ENCODE results near the gene EMID1.

Gene EMID1

DNA sequence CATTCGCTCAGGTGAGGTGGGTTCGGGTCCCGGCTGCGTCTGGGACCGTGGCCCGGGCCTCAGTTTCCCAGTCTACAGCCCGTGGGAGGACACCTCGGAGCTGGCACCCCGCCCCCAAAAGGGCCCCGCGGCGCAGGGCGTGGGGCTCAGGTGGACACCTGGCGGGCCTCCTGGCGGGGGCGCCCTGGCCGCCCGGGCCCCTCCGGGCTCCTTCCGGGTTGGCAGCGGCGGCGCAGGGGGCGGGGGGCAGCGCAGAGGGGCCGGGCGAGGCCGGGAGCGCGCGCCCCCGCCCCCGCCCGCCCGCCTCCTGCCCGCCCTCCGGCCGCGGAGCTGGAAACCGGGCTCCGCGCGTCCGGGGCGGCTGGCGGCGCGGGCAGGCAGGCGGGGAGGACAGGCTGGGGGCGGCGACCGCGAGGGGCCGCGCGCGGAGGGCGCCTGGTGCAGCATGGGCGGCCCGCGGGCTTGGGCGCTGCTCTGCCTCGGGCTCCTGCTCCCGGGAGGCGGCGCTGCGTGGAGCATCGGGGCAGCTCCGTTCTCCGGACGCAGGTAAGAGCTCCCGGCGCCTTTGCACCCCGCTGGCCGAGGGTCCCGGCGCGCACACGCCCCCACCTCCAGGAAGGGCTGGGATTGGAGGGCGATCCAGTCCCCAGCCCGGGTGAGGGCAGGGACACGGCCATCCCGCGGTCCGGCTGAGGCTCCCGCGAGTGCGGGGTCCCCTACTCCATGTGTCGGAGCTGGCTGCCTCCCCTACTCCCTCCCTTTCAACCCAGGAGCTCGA, at the start of gene EMID1:
Gene EMID1 (plus strand): TSS at position 303 of the 778 bp plus-strand sequence. CDS start 143 bp downstream, at position 446.
- DNase-seq (ENCODE audit: low spot score) = no peak

GRCh38 chr22:29155966-29156365, 49.7 kb upstream of the EMID1 start:
- DNase-seq (ENCODE audit: low spot score) = no peak

- no peak for DNase-seq (ENCODE audit: low spot score)
Observed at GRCh38 chr22:29156507-29156906, 49.2 kb upstream of the EMID1 start.

DNA sequence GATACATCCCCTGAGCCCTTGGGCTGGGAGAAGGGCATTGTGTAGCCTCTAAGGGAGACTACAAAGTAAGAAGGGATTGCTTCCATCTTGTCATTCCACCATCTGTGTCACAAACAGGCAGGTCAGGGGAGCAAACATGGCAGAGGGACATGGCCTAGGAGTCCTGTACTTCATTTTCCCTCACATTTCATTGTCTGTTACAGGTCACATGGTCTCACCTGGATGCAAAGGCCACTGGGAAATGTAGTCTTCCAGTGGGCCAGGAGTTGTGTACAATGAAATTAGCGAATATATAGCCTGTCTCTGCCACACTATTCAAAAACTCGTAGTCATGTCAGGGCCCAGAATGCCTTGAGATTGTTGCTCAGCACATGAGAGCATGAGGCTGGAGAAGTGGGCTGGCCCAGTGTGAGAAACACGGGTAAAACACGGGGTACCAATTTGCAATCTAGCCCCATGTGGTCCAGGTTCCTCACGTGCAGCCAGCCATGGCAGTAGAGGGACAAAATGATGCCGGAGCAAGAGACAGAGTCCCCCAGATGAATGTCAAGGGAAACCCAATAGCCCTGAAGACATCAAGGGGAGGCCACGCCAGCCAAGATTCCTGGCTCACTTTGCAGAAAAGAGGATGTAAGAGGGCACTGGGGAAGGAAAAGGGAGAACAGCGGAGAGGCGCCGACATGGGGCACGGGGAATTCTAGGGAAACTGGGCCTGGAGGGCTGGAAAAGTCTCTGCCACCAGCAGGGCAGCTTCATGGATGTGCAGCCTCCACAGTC, 47.7 kb upstream of the EMID1 start:
- no peak for DNase-seq (ENCODE audit: low spot score)

DNA sequence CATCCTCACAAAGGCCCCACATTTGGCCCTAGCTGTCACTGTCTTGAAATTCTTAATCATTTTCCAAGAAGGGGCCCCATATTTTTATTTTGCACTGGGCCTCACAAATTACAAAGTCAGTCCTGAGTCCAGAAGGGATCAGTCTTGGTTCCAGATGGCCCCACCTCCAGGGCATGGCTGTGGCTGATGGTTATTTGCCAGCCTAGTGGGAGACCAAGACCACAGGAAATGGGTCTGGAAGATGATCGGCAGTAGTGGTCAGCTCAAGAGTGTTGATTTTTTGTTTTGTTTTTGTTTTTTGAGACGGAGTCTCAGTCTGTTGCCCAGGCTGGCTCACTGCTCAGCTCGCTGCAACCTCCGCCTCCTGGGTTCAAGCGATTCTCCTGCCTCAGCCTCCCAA, 47.1 kb upstream of the EMID1 start:
- DNase-seq (ENCODE audit: low spot score) = no peak

DNA sequence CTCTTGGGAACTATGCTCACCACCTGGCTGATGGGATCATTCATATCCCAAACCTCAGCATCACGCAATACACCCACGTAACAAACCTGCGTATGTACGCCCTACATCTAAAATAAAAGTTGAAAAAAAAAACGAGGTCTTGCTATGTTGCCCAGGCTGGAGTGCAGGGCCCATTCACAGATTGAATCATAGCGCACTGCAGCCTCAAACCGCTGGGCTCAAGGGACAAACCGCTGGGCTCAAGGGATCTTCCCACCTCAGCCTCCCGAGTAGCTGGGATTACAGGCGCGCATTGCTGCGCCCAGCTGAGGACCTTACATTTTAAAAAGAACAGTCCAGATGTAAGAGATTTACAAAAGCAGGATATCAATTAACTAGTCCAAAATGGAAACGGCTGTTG, 41.9 kb upstream of the EMID1 start:
- DNase-seq (ENCODE audit: low spot score) = no peak

DNA sequence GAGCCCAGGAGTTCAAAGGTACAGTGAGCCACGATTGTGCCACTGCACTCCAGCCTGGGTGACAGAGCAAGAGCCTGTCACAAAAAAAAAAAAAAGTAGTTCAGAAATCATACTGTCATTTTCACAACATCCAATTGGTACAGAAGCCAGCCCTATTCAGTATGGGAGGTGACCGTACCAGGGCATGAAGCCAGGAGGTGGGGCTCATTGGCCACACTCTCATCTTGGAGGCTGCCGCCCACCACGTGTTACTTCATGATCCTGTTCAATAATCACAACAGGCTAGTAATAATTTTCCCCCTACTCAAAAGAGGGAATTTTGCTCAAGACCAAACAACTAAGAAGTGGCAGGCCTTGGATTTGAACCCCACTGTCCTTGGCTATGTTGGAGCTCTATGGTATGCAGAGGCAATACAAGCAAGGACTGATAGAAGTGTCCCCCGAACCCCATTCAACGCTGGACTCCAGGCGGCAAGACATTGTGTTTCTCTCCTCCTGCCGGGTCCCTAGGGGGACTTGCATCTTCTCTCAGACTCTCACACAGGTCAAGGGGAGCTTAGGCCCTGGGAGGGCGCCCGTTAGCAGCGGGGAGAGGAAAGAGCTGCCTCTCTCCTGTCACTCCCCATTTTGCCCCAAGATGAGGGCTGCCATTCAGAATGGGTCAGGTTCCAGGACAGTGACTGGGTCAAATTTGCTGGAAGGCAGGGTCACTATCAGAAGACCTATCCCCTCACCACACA, 40.2 kb upstream of the EMID1 start:
- no peak for DNase-seq (ENCODE audit: low spot score)

GRCh38 chr22:29166180-29166579, 39.5 kb upstream of the EMID1 start:
- no peak for DNase-seq (ENCODE audit: low spot score)

GRCh38 chr22:29167032-29167911, 38.4 kb upstream of the EMID1 start:
- DNase-seq (ENCODE audit: low spot score) = peak; percentile 28

DNA sequence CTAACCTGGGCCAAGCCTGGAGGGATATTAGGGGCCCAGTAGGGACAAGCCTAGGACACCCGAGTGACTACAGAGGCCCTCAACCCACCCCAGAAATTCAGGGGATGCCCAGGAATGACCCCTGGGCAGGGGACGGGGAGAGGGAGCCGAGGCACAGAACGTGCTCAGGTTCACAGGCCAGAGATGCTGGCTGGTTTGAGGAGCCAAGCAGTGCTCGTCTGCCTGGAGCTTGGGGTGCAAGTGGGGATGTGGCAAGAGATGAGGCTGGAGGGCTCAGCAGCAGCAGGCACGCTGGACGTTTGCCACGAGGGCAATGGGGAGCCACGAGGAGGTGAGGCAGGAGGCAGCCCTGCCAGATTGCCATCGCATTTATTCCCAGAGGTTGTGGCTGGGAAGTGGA, 34.0 kb upstream of the EMID1 start:
- DNase-seq (ENCODE audit: low spot score) = no peak

GRCh38 chr22:29172216-29172615, 33.5 kb upstream of the EMID1 start:
- DNase-seq (ENCODE audit: low spot score) = no peak

GRCh38 chr22:29175312-29175835, 30.3 kb upstream of the EMID1 start:
- DNase-seq (ENCODE audit: low spot score) = no peak

DNA sequence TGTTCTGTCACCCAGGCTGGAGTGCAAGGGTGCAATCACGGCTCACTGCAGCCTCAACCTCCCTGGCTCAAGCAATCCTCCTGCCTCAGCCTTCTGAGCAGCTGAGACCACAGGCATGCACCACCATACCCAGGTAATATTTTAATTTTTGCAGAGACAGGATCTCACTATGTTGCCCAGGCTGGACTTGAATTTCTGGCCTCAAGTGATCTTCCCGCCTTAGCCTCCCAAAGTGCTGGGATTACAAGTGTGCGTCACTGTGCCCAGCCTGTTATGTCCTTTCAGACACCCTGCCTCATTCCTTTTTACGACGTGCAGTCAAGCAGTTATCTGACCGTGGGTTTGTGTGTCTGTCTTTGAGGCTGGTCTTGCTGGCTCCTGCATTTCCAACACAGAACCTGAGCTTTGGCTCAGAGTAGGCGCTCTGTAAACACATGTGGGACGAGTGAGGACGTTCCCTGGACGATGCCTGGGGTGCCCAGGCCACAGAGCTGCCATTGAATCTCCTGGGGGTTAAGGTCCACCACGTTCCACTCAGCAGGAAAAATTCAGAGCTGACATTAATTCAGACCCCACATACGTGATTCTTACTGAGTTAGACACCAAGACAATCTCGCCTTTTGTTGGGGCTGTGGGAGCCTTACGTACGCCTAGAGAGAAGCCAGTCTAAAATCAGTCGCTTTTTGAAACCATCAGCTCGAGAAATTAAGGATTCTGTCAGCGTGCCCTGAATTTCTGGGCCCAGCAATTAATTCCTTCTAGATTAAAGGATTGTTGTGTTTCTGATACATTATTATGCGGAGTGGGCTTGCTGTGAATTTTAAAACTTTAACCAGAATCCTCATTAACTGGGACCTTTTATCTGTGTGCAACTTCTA, 21.5 kb upstream of the EMID1 start:
- DNase-seq (ENCODE audit: low spot score) = no peak

DNA sequence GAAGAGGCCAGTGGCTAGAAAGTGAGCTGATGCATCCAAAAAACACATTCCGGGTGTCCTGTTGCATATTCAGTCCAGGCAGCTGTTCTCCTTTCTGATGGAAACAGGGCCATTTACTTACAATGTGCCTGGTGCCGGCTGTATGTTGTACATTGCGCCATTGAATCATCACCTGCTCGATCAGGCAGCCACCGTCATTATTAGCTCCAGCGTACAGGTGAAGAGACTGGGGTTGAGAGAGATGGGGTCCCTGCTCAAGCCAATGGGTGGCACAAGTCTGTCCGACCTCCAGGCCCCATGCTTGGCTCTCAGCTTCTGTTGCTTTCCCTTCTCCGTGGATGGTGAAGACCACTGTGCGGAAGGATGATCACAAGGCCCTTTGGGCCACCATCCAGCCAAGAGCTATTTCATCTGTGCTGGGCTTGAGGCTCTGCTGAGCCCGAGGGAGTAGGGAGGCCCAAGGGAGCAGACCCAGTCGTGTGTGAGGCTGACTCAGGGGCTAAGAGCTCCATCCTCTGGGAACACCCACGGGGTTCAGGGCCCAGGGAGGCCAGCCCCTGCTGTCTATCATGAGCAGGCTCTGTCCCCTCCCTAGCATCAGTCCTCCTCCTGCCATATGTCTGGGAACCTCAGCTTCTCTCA, 20.7 kb upstream of the EMID1 start:
- DNase-seq (ENCODE audit: low spot score) = no peak

GRCh38 chr22:29186302-29186701, 19.4 kb upstream of the EMID1 start:
- no peak for DNase-seq (ENCODE audit: low spot score)

GRCh38 chr22:29187831-29188230, 17.9 kb upstream of the EMID1 start:
- DNase-seq (ENCODE audit: low spot score) = no peak

DNA sequence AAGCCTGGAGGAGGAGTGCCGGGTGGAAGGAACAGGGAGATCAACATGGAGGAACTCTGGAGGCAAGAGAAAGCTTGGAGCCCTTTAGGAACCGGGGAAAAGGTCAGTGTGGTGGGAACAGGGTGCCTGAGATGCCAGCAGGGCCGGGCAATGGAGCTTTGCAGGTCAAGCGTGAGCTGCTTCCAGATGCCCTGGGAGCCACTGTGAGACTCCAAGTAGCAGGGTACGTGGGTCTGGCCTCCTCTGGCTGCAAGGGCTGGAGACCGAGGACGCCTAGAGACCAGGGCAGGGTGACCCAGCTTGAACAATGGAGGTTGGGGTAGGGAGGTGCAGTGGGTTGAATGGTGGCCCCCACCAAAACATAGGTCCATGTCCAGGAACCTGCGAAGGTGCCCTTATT, 15.6 kb upstream of the EMID1 start:
- no peak for DNase-seq (ENCODE audit: low spot score)

- DNase-seq (ENCODE audit: low spot score) = no peak
Observed at GRCh38 chr22:29190918-29191317, 14.8 kb upstream of the EMID1 start.

DNA sequence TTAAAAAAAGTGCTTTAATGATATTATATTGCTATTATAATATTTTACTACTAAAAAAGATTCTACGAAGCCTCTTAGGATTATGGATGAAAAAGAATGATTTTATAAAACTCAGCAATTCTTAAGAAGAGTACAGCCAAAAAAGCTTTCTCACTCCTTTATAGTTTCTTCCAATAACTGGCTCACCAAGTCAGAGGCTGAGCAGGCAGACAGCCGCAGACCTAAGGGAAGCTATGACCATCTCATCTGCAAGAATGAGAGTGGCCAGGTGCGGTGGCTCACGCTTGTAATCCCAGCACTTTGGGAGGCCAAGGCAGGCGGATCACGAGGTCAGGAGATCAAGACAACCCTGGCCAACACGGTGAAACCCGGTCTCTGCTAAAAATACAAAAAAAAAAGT, 12.7 kb upstream of the EMID1 start:
- no peak for DNase-seq (ENCODE audit: low spot score)

- DNase-seq (ENCODE audit: low spot score) = no peak
Observed at GRCh38 chr22:29194184-29194583, 11.5 kb upstream of the EMID1 start.

All from CD4-positive, alpha-beta T cell treated with Interleukin-2 at 100 ng/mL for 4 hours (primary cell).